ENCODE measurements around the gene CTNNA1. TPM values are rescaled to one million over a fixed set of nuclear protein-coding genes. Genes with fewer than 3 reads are reported as not detected.

CTNNA1 gene
- polyA plus RNA-seq, 3 donors: 56.6 to 84.5 (median 66.2) TPM

- no peaks in the 10 kb centered on the region for H4K20me1 ChIP-seq (ENCODE audit: insufficient read depth, low read length)
- no peak overlapping the region for H2AFZ ChIP-seq (ENCODE audit: insufficient read depth, low read depth, low read length, poor library complexity, severe bottlenecking)
- no peak overlapping the region for H3K4me2 ChIP-seq (replicated peaks; ENCODE audit: extremely low read depth, low read length, poor library complexity, severe bottlenecking)
- TF ChIP-seq CTCF (IDR thresholded peaks at IDR 0.05): no peak
- no peaks in the 10 kb centered on the region for H3K27me3 ChIP-seq (ENCODE audit: control insufficient read depth in 2 of 2, insufficient read depth in 2 of 2, low read length in 2 of 2)
- H3K4me1 Mint-ChIP-seq: peaks cover under 1% of the 10 kb centered on the region
- H3K27me3 Mint-ChIP-seq (ENCODE audit: low read depth in 3 of 3): peaks cover 8 to 16% (median 11%) of the 10 kb centered on the region in 3 donors
- H3K4me1 ChIP-seq (ENCODE audit: control insufficient read depth in 1 of 2, insufficient read depth in 2 of 2, low read length in 2 of 2): no peaks in the 10 kb centered on the region
- no peak overlapping the region for H3K27ac ChIP-seq (ENCODE audit: low read depth in 1 of 2, low read length in 2 of 2)
- H3K9me3 Mint-ChIP-seq: no peaks in the 10 kb centered on the region
- intact Hi-C loops (cut with micrococcal nuclease): no loop called here
- no peaks in the 10 kb centered on the region for H3K36me3 Mint-ChIP-seq
- no peaks in the 10 kb centered on the region for H3K9me3 ChIP-seq (replicated peaks in 1 of 2; ENCODE audit: control insufficient read depth in 1 of 2, insufficient read depth in 1 of 2, low read length in 2 of 2)
- DNase-seq: no peak
- WGBS (ENCODE audit: insufficient coverage): no CpG with 5 or more reads among the region's 3 CpGs
- H3K4me3 ChIP-seq (replicated peaks in 1 of 3; ENCODE audit: low read depth in 2 of 3, low read length in 3 of 3): no peak overlapping the region
- H3K9ac ChIP-seq (ENCODE audit: insufficient read depth, low read length, poor library complexity, severe bottlenecking): no peak overlapping the region
- H3K36me3 ChIP-seq (replicated peaks in 1 of 2; ENCODE audit: control insufficient read depth in 1 of 2, insufficient read depth in 2 of 2, low read length in 2 of 2): no peaks in the 10 kb centered on the region
- H3K4me3 Mint-ChIP-seq: no peak overlapping the region
- no peak overlapping the region for H3K27ac Mint-ChIP-seq
- H3K79me2 ChIP-seq (ENCODE audit: insufficient read depth, low read length): no peaks in the 10 kb centered on the region
Observed at GRCh38 chr5:138711811-138712210, 41.4 kb upstream of the CTNNA1 start.

- no peaks in the 10 kb centered on the region for H4K20me1 ChIP-seq (ENCODE audit: insufficient read depth, low read length)
- Mint-ChIP-seq H3K9me3 (no peaks in the 10 kb centered on the region), H3K27me3 (ENCODE audit: low read depth in 3 of 3) (peaks cover 10 to 16% (median 11%) of the 10 kb centered on the region in 3 donors), H3K4me3 (no peak overlapping the region), H3K4me1 (no peaks in the 10 kb centered on the region), H3K27ac (no peak overlapping the region), H3K36me3 (no peaks in the 10 kb centered on the region)
- H3K79me2 ChIP-seq (ENCODE audit: insufficient read depth, low read length): no peaks in the 10 kb centered on the region
- no peak overlapping the region for H3K9ac ChIP-seq (ENCODE audit: insufficient read depth, low read length, poor library complexity, severe bottlenecking)
- no peaks in the 10 kb centered on the region for H3K9me3 ChIP-seq (replicated peaks in 1 of 2; ENCODE audit: control insufficient read depth in 1 of 2, insufficient read depth in 1 of 2, low read length in 2 of 2)
- intact Hi-C loops (cut with micrococcal nuclease): no loop called here
- no peak overlapping the region for H3K4me2 ChIP-seq (replicated peaks; ENCODE audit: extremely low read depth, low read length, poor library complexity, severe bottlenecking)
- DNase-seq: no peak
- H3K27ac ChIP-seq (ENCODE audit: low read depth in 1 of 2, low read length in 2 of 2): no peak overlapping the region
- no peak for TF ChIP-seq CTCF (IDR thresholded peaks at IDR 0.05)
- no peak overlapping the region for H2AFZ ChIP-seq (ENCODE audit: insufficient read depth, low read depth, low read length, poor library complexity, severe bottlenecking)
- 83% methylated on average over 4 of the region's 8 CpGs for WGBS (ENCODE audit: insufficient coverage)
- H3K36me3 ChIP-seq (replicated peaks in 1 of 2; ENCODE audit: control insufficient read depth in 1 of 2, insufficient read depth in 2 of 2, low read length in 2 of 2): no peaks in the 10 kb centered on the region
- H3K4me1 ChIP-seq (ENCODE audit: control insufficient read depth in 1 of 2, insufficient read depth in 2 of 2, low read length in 2 of 2): no peaks in the 10 kb centered on the region
- H3K27me3 ChIP-seq (ENCODE audit: control insufficient read depth in 2 of 2, insufficient read depth in 2 of 2, low read length in 2 of 2): no peaks in the 10 kb centered on the region
- no peak overlapping the region for H3K4me3 ChIP-seq (replicated peaks in 1 of 3; ENCODE audit: low read depth in 2 of 3, low read length in 3 of 3)
Observed at GRCh38 chr5:138712324-138712723, 40.9 kb upstream of the CTNNA1 start.

All from CD14-positive monocyte (primary cell).